ENCODE measurements around the gene EIF4A3. TPM values are rescaled to one million over a fixed set of nuclear protein-coding genes. Genes with fewer than 3 reads are reported as not detected.

The EIF4A3 gene
- total RNA-seq, 1 experiment from 2014 or later: 160 TPM

- no peak for TF ChIP-seq ZNF121 (CRISPR knock-in tag; IDR thresholded peaks at IDR 0.05)
- no peak for TF ChIP-seq RORB (CRISPR knock-in tag; IDR thresholded peaks at IDR 0.05)
- no peak for TF ChIP-seq GRHL2 (CRISPR knock-in tag; IDR thresholded peaks at IDR 0.05; ENCODE audit: insufficient replicate concordance, severe bottlenecking)
- TF ChIP-seq ZNF425 (CRISPR knock-in tag; conservative IDR thresholded peaks at IDR 0.05): no peak
Measured at GRCh38 chr17:80106176-80106575, 40.8 kb downstream of the EIF4A3 start (continued).

- TF ChIP-seq ZNF138 (CRISPR knock-in tag; conservative IDR thresholded peaks at IDR 0.05) (no peak), NR1H2 (CRISPR knock-in tag; IDR thresholded peaks at IDR 0.05) (no peak), RORB (CRISPR knock-in tag; IDR thresholded peaks at IDR 0.05) (no peak)
- TF ChIP-seq, protein P1, sequence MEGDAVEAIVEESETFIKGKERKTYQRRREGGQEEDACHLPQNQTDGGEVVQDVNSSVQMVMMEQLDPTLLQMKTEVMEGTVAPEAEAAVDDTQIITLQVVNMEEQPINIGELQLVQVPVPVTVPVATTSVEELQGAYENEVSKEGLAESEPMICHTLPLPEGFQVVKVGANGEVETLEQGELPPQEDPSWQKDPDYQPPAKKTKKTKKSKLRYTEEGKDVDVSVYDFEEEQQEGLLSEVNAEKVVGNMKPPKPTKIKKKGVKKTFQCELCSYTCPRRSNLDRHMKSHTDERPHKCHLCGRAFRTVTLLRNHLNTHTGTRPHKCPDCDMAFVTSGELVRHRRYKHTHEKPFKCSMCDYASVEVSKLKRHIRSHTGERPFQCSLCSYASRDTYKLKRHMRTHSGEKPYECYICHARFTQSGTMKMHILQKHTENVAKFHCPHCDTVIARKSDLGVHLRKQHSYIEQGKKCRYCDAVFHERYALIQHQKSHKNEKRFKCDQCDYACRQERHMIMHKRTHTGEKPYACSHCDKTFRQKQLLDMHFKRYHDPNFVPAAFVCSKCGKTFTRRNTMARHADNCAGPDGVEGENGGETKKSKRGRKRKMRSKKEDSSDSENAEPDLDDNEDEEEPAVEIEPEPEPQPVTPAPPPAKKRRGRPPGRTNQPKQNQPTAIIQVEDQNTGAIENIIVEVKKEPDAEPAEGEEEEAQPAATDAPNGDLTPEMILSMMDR (IDR thresholded peaks at IDR 0.05): no peak
- H3K9me3 Mint-ChIP-seq: no peaks in the 10 kb centered on the region
- no peak for ATAC-seq
- H3K27ac Mint-ChIP-seq: no peak overlapping the region
- POLR2A ChIA-PET: no interaction called here
- no peaks in the 10 kb centered on the region for H3K36me3 Mint-ChIP-seq
- H3K4me1 Mint-ChIP-seq: peaks cover 15% of the 10 kb centered on the region
- 0 out of 2 replicates have a peak, but pooled peaks cover 2% of the 10 kb centered on the region for H3K27me3 Mint-ChIP-seq (ENCODE audit: low read depth)
- no peak overlapping the region for H3K4me3 Mint-ChIP-seq
- no peak for DNase-seq (ENCODE audit: low spot score)
- CTCF ChIA-PET: interaction anchor here (0.6 to 2.2 kb wide), 2 partner anchors 19 to 1363 kb away, joined by 3 to 8 read pairs; no protein-coding TSS in a partner anchor
Measured at GRCh38 chr17:80105762-80106161, 41.2 kb downstream of the EIF4A3 start.

DNA sequence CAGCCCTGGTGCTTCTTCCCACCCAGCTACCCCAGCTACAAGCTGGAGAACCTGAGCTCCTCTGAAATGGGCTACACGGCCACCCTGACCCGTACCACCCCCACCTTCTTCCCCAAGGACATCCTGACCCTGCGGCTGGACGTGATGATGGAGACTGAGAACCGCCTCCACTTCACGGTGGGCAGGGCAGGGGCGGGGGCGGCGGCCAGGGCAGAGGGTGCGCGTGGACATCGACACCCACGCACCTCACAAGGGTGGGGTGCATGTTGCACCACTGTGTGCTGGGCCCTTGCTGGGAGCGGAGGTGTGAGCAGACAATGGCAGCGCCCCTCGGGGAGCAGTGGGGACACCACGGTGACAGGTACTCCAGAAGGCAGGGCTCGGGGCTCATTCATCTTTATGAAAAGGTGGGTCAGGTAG lies 42.0 kb downstream of the EIF4A3 start:
- Mint-ChIP-seq H3K9me3 (no peaks in the 10 kb centered on the region), H3K4me3 (no peak overlapping the region), H3K36me3 (no peaks in the 10 kb centered on the region), H3K27ac (no peak overlapping the region), H3K27me3 (ENCODE audit: low read depth) (peaks cover 7% of the 10 kb centered on the region; the same call in 1 of the 2 replicates), H3K4me1 (peaks cover 17% of the 10 kb centered on the region)
- ChIA-PET CTCF (interaction anchor here (0.6 to 1.8 kb wide), 4 partner anchors 19 to 1364 kb away, joined by 3 to 11 read pairs (median 4); no protein-coding TSS in a partner anchor), POLR2A (no interaction called here)
- no peak for DNase-seq (ENCODE audit: low spot score)
- ATAC-seq: no peak
- no peak for TF ChIP-seq RELA (CRISPR knock-in tag; IDR thresholded peaks at IDR 0.05; ENCODE audit: borderline replicate concordance)
- TF ChIP-seq, protein P2, sequence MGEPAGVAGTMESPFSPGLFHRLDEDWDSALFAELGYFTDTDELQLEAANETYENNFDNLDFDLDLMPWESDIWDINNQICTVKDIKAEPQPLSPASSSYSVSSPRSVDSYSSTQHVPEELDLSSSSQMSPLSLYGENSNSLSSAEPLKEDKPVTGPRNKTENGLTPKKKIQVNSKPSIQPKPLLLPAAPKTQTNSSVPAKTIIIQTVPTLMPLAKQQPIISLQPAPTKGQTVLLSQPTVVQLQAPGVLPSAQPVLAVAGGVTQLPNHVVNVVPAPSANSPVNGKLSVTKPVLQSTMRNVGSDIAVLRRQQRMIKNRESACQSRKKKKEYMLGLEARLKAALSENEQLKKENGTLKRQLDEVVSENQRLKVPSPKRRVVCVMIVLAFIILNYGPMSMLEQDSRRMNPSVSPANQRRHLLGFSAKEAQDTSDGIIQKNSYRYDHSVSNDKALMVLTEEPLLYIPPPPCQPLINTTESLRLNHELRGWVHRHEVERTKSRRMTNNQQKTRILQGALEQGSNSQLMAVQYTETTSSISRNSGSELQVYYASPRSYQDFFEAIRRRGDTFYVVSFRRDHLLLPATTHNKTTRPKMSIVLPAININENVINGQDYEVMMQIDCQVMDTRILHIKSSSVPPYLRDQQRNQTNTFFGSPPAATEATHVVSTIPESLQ (CRISPR knock-in tag; IDR thresholded peaks at IDR 0.05): no peak
- TF ChIP-seq PRRX2 (CRISPR knock-in tag; IDR thresholded peaks at IDR 0.05): no peak
- no peak for TF ChIP-seq MYBL2 (CRISPR knock-in tag; IDR thresholded peaks at IDR 0.05)
- TF ChIP-seq, protein P3, sequence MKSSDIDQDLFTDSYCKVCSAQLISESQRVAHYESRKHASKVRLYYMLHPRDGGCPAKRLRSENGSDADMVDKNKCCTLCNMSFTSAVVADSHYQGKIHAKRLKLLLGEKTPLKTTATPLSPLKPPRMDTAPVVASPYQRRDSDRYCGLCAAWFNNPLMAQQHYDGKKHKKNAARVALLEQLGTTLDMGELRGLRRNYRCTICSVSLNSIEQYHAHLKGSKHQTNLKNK (CRISPR knock-in tag; IDR thresholded peaks at IDR 0.05): no peak
- TF ChIP-seq SOX15 (CRISPR knock-in tag; IDR thresholded peaks at IDR 0.05): no peak
- TF ChIP-seq KAT7 (CRISPR knock-in tag; IDR thresholded peaks at IDR 0.05; ENCODE audit: borderline replicate concordance): no peak
- TF ChIP-seq, protein P4, sequence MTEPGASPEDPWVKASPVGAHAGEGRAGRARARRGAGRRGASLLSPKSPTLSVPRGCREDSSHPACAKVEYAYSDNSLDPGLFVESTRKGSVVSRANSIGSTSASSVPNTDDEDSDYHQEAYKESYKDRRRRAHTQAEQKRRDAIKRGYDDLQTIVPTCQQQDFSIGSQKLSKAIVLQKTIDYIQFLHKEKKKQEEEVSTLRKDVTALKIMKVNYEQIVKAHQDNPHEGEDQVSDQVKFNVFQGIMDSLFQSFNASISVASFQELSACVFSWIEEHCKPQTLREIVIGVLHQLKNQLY (CRISPR knock-in tag; IDR thresholded peaks at IDR 0.05): no peak
- TF ChIP-seq ZNF121 (CRISPR knock-in tag; IDR thresholded peaks at IDR 0.05): no peak
- TF ChIP-seq CREB1 (CRISPR knock-in tag; IDR thresholded peaks at IDR 0.05): no peak
- TF ChIP-seq JAZF1 (CRISPR knock-in tag; IDR thresholded peaks at IDR 0.05): no peak
- TF ChIP-seq CBFB (CRISPR knock-in tag; IDR thresholded peaks at IDR 0.05; ENCODE audit: low read depth): no peak
- TF ChIP-seq SMAD3 (CRISPR knock-in tag; IDR thresholded peaks at IDR 0.05; ENCODE audit: borderline replicate concordance): no peak
- no peak for TF ChIP-seq ZNF396 (CRISPR knock-in tag; IDR thresholded peaks at IDR 0.05; ENCODE audit: borderline replicate concordance)
- no peak for TF ChIP-seq ELF4 (CRISPR knock-in tag; IDR thresholded peaks at IDR 0.05; ENCODE audit: low read depth)
- TF ChIP-seq, protein P5, sequence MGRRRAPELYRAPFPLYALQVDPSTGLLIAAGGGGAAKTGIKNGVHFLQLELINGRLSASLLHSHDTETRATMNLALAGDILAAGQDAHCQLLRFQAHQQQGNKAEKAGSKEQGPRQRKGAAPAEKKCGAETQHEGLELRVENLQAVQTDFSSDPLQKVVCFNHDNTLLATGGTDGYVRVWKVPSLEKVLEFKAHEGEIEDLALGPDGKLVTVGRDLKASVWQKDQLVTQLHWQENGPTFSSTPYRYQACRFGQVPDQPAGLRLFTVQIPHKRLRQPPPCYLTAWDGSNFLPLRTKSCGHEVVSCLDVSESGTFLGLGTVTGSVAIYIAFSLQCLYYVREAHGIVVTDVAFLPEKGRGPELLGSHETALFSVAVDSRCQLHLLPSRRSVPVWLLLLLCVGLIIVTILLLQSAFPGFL (CRISPR knock-in tag; IDR thresholded peaks at IDR 0.05; ENCODE audit: borderline replicate concordance): no peak
- TF ChIP-seq FOXP1 (CRISPR knock-in tag; IDR thresholded peaks at IDR 0.05; ENCODE audit: borderline replicate concordance): no peak
- TF ChIP-seq E2F5 (CRISPR knock-in tag; IDR thresholded peaks at IDR 0.05): no peak
